PC-3 (cell line): ENCODE measurements around the gene LRRFIP1.

ENCODE experiments used
- EZH2 ChIP-seq: fragments of 300-600 bp; sonication (generic); IDR thresholded peaks from one replicate; pipeline ENCODE4 v1.6.1; 2017; ENCODE audit warnings: antibody characterized with exemption, mild to moderate bottlenecking, low read length; ENCODE audit not compliant: unreplicated experiment
- EZH2phosphoT487 ChIP-seq: fragments of 300-600 bp; sonication (generic); IDR thresholded peaks from 2 replicates; pipeline ENCODE4 v1.6.1; 2018; ENCODE audit warnings: mild to moderate bottlenecking, antibody characterized with exemption, low read length, borderline replicate concordance

DNA sequence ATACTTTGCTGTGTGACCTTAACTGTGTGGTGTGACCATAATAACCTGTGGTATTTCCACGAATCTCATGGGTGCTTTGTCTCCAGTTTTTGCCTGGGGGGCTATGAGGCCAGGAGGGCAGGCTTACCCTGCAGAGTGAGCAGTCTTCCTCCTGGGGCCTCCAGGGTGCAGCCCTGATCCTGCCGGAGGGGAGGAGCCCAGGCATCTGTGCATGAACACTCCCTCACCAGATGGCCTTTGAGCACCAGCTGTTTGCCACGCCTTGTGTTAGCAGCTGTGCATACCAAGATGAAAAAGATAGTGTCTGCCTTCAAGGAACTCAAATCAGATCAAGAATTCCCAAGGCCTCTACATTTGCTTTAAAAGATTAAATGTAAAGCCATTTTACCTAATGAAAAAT lies 96.2 kb downstream of the LRRFIP1 start:
- TF ChIP-seq EZH2phosphoT487 (no peak), EZH2 (no peak)
